Islet of Langerhans (tissue), 1 donor: ENCODE measurements around the gene NLRP13.
"Not testable (repeated sequence)": the region's sequence is repeated elsewhere in the genome, so short reads cannot be mapped to it uniquely, and the experiment has no call there.

Source experiments
- FAIRE-seq: peaks from one replicate; lab custom pipeline; 2011; peaks lifted over from hg19 to GRCh38; lab: Jason Lieb, UNC

The NLRP13 gene, protein sequence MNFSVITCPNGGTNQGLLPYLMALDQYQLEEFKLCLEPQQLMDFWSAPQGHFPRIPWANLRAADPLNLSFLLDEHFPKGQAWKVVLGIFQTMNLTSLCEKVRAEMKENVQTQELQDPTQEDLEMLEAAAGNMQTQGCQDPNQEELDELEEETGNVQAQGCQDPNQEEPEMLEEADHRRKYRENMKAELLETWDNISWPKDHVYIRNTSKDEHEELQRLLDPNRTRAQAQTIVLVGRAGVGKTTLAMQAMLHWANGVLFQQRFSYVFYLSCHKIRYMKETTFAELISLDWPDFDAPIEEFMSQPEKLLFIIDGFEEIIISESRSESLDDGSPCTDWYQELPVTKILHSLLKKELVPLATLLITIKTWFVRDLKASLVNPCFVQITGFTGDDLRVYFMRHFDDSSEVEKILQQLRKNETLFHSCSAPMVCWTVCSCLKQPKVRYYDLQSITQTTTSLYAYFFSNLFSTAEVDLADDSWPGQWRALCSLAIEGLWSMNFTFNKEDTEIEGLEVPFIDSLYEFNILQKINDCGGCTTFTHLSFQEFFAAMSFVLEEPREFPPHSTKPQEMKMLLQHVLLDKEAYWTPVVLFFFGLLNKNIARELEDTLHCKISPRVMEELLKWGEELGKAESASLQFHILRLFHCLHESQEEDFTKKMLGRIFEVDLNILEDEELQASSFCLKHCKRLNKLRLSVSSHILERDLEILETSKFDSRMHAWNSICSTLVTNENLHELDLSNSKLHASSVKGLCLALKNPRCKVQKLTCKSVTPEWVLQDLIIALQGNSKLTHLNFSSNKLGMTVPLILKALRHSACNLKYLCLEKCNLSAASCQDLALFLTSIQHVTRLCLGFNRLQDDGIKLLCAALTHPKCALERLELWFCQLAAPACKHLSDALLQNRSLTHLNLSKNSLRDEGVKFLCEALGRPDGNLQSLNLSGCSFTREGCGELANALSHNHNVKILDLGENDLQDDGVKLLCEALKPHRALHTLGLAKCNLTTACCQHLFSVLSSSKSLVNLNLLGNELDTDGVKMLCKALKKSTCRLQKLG

DNA sequence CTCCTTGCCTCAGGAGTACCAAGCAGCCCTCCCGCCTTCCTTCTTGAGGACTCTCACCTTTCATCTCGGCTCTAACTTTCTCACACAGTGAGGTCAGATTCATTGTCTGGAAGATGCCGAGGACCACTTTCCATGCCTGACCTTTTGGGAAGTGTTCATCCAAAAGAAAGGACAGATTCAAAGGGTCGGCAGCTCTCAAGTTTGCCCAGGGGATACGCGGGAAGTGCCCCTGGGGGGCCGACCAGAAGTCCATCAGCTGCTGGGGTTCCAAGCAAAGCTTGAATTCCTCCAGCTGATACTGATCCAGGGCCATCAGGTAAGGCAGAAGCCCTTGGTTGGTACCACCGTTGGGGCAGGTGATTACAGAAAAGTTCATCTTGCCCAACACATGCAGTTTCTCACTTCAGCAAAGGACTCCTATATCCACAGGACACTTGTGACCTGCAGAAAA, at the start of gene NLRP13:
Gene NLRP13, minus strand, starts transcription at position 401 of the 451 bp plus-strand sequence. Its CDS starts 25 bp downstream, at position 376.
- no peak for FAIRE-seq

DNA sequence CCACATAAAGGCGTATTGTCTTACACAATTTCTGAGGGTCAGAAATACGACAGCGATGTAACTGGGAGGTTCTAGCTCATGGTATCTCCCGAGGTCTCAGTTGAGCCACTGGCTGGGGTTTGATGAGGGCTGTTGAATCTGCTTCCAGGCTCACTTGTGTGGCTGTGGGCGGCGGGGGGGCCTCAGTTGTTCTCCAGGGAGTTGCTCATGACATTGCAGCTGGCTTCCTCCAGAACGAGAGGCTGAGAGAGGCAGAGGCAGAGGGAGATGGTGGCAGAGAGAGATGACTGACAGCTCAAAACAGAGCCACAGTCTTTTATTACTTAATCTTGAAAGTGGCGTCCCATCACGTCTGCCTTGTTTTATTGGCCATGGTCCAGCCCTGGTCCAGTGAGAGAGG, 48.3 kb upstream of the NLRP13 start:
- no peak for FAIRE-seq

DNA sequence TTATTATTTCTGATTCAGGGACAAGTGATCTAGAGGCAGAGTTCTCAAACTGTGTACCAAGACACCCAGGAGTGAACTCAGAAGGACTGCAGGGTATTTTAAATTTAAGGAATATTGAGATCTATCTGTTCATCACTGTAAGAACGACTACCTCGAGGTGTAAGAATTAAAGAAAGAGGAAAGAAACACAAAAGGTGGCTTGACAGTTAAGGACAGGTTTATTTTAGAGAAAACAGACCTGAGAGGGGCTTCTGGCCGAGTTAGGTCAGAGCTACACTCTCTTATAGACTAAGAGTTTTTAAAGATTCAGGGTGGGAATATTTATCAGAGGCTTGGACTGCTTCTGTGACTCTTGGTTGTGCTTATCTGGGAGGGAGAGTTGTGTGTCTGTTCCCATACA, 41.8 kb upstream of the NLRP13 start:
- FAIRE-seq = no peak

DNA sequence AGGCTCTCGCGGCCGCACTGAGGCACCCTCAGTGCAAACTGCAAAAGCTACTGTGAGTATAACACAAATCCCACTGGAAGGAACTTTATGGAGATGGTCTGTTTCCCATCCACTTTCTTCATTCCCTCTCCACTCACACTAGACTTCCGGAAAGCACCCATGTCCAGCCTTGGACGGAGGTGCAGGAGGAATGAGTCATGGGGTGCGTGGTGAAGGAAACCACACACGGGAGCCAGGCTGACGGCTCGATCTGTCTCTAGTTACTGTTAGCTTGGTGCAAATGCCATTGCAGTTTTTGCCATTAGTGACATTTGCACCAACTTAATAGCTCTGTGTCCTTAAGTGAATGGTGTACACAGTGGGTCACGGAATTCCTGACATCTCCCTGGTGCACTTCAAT, 30.1 kb upstream of the NLRP13 start:
- FAIRE-seq = no peak

DNA sequence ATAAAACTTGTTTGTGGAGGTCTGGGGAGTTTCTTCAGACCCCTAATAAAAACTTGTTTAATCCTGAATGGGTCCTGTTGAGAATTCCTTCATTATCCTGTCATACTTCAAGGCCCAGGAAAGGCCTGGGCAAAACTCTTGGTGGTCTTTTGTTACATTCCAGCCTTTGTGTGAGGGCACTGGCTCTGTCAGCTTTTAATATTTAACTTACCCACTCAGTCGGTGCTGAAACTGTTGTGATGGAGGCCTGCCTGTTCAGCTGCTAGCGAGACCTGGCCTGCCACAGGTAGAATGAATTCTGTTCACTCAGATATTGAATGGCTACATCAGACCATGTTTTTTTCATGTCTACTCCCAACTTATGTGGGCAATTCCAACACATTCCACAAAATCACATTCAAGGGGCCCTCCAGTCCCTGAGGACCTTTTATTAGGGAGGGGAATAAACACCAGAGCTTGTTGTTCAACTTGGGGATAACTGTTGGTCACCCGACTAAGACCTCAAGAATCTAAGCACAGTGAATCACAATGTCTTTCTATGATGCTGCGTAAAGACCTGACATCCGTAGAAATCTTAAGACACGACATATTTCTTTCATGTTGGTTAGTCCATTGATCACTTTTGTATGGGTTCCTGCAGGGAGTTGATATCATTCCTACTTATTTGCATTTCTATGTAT, 28.0 kb upstream of the NLRP13 start:
- no peak for FAIRE-seq

DNA sequence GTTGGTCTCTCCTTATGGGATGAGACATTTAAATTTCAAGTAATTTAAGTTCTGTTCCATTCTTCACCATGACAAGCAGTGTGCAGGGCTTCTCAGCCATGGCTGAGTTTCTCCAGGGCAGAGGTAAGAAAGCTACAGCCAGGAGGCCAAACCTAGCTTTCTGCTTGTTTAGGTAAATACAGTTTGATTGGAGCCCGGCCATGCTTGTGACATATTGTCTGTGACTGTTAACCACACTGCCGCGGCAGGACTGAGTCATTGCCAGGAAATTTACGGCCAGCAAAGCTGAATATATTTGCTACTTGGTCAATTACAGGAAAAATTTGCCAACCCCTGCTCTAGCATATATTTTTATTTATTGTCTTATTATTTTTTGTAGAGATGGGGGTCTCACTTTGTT, 26.2 kb upstream of the NLRP13 start:
- no peak for FAIRE-seq

DNA sequence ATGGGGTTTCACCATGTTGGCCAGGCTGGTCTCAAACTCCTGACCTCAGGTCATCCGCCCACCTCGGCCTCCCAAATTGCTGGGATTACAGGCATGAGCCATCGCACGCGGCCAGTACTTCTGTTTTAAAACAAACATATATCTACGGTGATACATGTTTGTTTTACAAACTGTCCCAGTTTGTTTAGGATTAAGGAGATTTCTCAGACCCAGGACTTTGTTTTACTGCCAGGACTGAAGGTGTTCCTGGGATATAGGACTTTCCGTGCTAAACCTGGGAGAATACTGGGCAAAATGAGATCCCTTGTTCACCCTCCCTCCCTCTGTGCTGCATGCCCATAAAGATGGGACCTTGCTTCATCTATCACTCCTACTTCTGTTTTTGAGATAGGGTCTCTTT, 24.3 kb upstream of the NLRP13 start:
- FAIRE-seq = no peak

DNA sequence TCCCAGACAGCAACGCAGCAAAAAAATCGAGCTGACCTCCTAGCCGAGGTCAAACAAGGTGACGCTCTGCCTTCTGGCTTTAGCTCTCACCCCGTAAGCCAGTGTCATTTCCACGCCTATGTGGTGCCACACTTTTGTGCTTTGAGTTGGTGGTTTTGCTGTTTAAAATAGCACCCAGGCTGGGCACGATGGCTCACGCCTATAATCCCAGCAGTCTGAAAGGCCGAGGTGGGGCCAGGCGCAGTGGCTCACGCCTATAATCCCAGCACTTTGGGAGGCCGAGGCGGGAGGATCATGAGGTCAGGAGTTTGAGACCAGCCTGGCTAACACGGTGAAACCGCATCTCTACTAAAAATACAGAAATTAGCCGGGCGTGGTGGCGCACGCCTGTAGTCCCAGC, 18.4 kb upstream of the NLRP13 start:
- FAIRE-seq = not testable (repeated sequence)

DNA sequence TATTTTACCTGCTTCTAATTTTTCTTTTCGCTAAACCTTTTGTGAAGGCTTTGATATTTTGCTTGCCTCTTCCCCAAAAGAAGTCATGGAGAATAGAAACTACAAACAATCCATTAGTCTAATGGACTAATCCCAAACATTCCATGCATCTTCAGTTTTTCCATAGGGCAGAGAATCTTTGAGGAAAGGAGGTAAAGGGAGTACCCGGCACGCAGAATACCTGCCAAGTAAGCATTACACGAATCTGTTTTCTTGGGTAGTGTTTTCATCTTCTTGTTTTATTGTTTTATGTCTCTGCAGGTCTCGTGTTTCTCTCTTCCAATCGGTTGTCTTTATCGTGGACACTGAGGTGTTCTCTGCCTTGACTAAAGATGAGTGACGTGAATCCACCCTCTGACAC, 15.4 kb upstream of the NLRP13 start, which contains the start of gene NLRP8:
Gene NLRP8, plus strand, starts transcription at position 301 of the 400 bp plus-strand sequence.
- no peak for FAIRE-seq

DNA sequence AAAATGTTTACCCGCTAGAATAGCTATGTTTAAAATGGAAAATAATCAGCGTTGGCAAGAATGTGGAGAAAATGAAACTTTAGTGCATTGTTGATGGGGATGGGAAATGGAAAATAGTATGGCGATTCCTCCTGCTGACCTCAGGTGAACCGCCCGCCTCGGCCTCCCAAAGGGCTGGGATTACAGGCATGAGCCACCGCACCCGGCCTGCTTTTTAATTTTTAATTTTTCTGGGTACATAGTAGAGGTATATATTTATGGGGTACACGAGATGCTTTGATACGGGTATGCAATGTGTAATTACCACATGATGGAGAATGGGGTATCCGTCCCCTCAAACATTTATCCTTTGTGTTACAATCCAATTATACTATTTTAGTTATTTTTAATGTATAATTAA, 8.2 kb upstream of the NLRP13 start:
- FAIRE-seq = no peak

DNA sequence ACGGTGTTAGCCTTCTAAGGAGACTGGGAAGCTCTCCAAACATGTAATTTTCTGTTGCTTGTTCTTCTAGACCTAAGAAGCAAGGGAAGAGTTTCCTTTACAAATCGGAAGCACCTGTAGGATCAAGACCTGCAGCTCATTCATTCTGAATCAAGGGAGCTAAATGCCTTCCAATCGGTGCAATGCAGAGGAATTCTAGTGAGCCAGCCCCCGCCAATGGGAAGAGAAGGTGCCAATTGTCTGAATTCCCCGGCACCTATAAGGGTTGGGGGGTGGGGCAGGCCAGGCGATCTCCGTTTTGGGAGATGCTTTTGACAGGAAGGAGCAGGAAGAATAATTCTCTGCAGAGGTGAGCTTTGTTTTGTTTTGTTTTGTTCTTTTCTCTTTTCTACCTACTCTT, 7.1 kb upstream of the NLRP13 start:
- no peak for FAIRE-seq

DNA sequence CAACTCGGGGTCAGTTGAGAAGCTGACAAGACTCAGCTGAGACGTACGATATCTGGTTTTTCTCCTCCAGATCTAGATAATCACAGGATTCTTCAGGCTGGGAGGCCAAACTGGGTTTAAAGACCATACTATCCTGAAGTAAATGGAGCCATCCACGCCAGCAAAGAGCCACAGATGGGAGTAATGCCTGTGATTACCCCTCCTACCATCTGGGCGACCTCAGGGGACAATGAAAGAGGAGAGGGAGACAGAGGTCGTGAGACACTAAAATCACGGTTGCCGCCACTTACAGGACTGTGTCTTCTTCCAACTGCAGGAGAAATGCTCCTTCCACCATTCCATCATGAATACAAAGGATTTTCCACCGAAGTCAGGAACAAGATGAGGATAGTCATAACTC, 3.1 kb upstream of the NLRP13 start:
- no peak for FAIRE-seq

DNA sequence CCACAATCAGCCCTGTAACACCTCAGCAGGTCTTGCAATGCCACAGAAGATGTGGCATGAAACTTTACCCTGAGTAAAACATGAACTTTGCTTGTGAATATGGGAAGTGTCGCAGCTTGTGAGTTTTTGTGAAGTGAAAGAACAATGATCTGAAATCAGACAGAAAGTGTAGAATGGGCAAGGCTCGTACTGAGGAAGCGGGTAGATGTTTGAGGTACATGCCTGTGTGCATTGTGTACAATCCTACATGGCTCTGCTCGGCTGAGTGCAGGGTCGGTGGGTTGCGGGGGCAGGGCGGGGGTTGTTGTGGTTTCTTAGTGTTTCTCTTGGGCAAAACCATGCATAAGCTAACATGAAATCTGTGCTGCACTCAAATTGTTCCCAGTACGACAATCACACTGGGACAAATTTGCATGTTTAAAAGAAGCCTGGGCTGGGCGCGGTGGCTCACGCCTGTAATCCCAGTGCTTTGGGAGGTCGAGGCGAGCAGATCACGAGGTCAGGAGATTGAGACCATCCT, 1.1 kb downstream of the NLRP13 start:
- FAIRE-seq = no peak

DNA sequence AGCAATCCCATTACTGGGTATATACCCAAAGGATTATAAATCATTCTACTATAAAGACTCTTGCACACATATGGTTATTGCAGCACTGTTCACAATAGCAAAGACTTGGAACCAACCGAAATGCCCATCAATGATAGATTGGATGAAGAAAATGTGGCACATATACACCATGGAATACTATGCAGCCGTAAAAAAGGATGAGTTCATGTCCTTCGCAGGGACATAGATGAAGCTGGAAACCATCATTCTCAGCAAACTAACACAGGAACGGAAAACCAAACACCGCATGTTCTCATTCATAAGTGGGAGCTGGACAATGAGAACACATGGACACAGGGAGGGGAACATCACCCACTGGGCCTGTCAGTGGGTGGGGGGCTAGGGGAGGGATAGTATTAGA, 2.9 kb downstream of the NLRP13 start:
- not testable (repeated sequence) for FAIRE-seq

DNA sequence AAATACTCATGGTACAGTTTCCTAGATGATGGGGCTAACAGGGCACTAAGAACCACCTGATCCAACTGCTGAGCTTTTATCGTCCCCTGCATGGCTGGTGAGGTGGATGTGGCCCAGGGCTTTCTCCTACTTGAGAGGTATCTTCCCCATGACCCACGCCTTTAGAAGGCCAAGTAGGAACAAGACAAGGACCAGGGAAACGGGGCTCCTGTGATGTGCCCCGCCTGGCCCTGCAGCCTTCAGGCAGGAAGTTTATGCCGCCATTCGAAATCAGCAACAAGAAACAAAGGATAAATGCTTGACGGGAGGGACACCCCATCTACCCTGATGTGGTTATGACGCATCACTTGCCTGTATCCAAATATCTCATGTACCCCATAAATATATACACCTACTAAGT, 4.1 kb downstream of the NLRP13 start:
- no peak for FAIRE-seq

DNA sequence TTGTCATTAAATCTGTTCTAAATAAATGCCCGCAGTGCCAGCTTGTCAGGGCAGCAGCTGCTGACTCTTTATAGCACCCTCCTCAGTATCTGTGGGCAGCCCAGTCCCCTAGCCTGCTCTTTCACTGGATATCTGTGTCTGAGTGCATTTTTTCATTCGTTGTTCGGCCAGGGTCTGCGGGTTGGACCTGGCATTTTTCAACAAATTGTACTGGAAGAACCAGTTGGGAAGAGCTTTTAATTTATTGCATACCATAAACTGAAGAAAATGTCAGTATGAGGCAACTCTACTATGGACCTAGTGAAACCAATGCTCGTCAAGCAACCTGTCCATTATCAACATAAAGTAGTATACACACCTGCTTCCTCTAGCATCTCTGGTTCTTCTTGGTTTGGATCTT, 8.6 kb downstream of the NLRP13 start:
- no peak for FAIRE-seq

DNA sequence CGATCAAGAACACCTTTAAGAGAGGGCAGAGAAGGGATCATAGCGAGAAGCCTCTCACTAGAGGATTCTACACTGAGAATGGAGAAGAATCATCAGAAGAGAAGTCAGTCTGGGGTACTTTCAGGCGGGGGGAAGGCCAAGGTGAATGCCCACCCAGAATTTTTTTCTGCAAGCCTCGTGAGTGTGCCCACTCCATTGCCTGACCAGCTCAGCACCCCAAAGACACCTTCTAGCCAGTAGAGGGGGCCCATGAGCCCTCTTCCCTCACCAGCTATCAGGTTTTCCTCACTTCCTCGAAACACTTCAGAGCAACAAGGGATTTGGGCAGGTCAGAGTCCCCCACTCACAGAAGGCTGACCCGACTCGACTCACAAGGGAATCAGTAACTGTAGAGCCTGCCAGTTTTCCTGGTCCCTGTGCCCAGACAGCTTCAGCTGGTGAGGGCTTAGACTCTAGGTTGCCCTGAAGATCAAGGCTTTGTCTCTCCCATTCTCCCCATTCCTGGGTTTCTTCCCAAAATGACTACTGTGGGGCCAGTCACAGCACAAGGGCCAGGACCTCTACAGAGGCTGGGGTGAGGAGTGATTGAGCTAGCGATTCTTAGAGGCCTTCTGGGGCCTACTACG, 18.4 kb downstream of the NLRP13 start:
- FAIRE-seq = no peak

DNA sequence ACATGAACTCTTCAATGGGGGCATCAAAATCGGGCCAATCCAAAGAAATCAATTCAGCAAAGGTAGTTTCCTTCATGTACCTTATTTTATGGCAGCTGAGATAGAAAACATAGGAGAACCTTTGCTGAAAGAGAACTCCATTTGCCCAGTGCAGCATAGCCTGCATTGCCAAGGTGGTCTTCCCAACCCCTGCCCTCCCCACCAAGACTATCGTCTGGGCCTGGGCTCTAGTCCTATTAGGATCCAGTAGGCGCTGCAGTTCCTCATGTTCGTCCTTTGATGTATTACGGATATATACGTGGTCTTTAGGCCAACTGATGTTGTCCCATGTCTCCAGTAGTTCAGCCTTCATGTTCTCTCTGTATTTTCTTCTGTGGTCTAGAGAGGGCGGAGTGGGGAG, 19.2 kb downstream of the NLRP13 start:
- no peak for FAIRE-seq

DNA sequence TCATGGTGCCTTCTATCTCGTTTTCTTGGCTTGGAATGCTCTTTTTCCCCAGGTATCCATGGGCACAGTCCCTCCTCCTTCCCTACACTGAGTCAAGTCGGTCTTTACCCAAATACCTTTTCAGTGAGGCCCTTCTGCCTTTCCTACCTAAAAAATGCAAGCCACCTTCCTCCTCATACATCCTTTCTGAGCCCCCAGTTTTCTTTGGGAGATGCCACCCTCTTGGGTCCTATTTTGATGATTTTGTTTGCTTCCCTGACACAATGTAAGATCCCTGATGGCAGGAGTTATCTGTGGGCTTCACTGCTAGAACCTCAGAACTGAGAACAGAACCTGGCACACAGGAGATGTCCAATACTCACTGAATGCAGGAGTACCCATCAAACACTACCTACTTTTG, 22.3 kb downstream of the NLRP13 start:
- no peak for FAIRE-seq

DNA sequence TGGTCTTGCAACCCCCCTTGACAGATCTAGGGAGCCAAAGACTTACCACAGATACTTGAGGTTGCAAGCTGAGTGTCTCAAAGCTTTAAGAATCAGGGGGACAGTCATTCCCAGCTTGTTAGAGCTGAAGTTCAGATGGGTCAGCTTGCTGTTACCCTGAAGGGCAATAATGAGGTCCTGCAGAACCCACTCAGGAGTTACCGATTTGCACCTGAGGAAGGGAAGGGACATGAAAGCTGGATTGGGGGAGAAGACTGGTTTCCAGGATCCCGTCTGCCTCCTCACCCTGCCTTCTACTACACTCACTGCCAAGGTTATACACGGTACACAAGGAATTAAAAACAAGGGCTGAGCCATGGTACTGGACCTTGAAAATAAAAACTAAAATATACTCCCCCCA, 24.4 kb downstream of the NLRP13 start:
- FAIRE-seq = no peak

DNA sequence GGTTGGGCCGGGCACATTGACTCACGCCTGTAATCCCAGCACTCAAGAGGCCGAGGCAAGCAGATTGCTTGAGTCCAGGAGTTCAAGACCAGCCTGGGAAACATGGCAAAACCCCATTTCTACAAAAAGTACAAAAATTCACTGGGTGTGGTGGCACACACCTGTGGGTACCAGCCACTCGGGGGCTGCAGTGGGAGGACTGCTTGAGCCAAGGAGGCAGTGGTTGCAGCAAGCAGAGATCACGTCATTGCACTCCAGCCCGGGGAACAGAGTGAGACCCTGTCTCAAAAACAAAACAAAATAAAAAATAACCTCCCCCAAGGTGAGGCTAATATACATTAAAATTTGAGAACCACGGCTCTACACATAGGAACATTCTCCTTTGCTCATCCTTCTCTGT, 24.9 kb downstream of the NLRP13 start:
- no peak for FAIRE-seq
